Dedifferentiated amniotic fluid mesenchymal stem cell (primary cell): ENCODE results near the gene STIM1.

Source experiments
- DNase-seq: peaks from one replicate; pipeline ENCODE4 v3.0.0-alpha.2; 2016; ENCODE audit errors: extremely low spot score

The STIM1 gene

GRCh38 chr11:3916962-3917361 is 61.5 kb downstream of the STIM1 start:
- no peak for DNase-seq

- DNase-seq = peak; percentile 92
Observed at GRCh38 chr11:3920148-3920852, 64.8 kb downstream of the STIM1 start.

- DNase-seq = no peak
Observed at GRCh38 chr11:3922056-3922455, 66.6 kb downstream of the STIM1 start.

GRCh38 chr11:3925513-3925912 is 70.0 kb downstream of the STIM1 start:
- DNase-seq = no peak

- no peak for DNase-seq
Observed at GRCh38 chr11:3926458-3927095, 71.1 kb downstream of the STIM1 start.

- no peak for DNase-seq
Observed at GRCh38 chr11:3927129-3927796, 71.8 kb downstream of the STIM1 start.

- no peak for DNase-seq
Observed at GRCh38 chr11:3929232-3929631, 73.8 kb downstream of the STIM1 start.

- no peak for DNase-seq
Observed at GRCh38 chr11:3929649-3930048, 74.2 kb downstream of the STIM1 start.

GRCh38 chr11:3932698-3933097 is 77.2 kb downstream of the STIM1 start:
- DNase-seq = no peak

- no peak for DNase-seq
Observed at GRCh38 chr11:3933165-3933628, 77.7 kb downstream of the STIM1 start.

GRCh38 chr11:3934658-3935057 is 79.2 kb downstream of the STIM1 start:
- no peak for DNase-seq

- DNase-seq = no peak
Observed at GRCh38 chr11:3936517-3936916, 81.1 kb downstream of the STIM1 start.

- DNase-seq = peak; percentile 79
Observed at GRCh38 chr11:3939211-3939610, 83.7 kb downstream of the STIM1 start.

GRCh38 chr11:3939651-3940190 is 84.3 kb downstream of the STIM1 start:
- DNase-seq = peak; percentile 64

GRCh38 chr11:3942160-3942955 is 86.9 kb downstream of the STIM1 start:
- no peak for DNase-seq

- no peak for DNase-seq
Observed at GRCh38 chr11:3942956-3943497, 87.6 kb downstream of the STIM1 start.

- no peak for DNase-seq
Observed at GRCh38 chr11:3944198-3944597, 88.7 kb downstream of the STIM1 start.

GRCh38 chr11:3946455-3947017 is 91.1 kb downstream of the STIM1 start:
- no peak for DNase-seq

- DNase-seq = no peak
Observed at GRCh38 chr11:3947061-3947460, 91.6 kb downstream of the STIM1 start.

GRCh38 chr11:3949125-3949524 is 93.7 kb downstream of the STIM1 start:
- no peak for DNase-seq

GRCh38 chr11:3950996-3951660 is 95.7 kb downstream of the STIM1 start:
- DNase-seq = no peak
